SK-N-SH treated with all-trans-retinoic acid at 6 μM for 48 hours (cell line): ENCODE data around the gene RSL1D1.
"Not testable (repeated sequence)": the region's sequence is repeated elsewhere in the genome, so short reads cannot be mapped to it uniquely, and the experiment has no call there.

Experiments used
- ARNTL ChIP-seq: fragments of 450-650 bp; formaldehyde crosslinking; IDR thresholded peaks from 2 replicates; pipeline ENCODE4 v1.5.0; 2020; ENCODE audit warnings: low read depth, mild to moderate bottlenecking, moderate library complexity, borderline replicate concordance
- ESRRG ChIP-seq: fragments of 250-450 bp; sonication (Bioruptor Pico); IDR thresholded peaks from 2 replicates; pipeline ENCODE4 v1.6.1; 2021; ENCODE audit warnings: mild to moderate bottlenecking
- ZNF70 ChIP-seq: fragments of 450-650 bp; formaldehyde crosslinking; IDR thresholded peaks from 2 replicates; pipeline ENCODE4 v1.5.0; 2020; ENCODE audit warnings: mild to moderate bottlenecking, moderate library complexity
- TF ChIP-seq, protein P1 (sequence below): fragments of 250-450 bp; sonication (Bioruptor Pico); IDR thresholded peaks from 2 replicates; pipeline ENCODE4 v1.5.1; 2020; ENCODE audit warnings: low read depth, mild to moderate bottlenecking, moderate library complexity
- TF ChIP-seq, protein P2 (sequence below): fragments of 250-450 bp; sonication (Bioruptor Pico); IDR thresholded peaks from 2 replicates; pipeline ENCODE4 v1.5.1; 2021; ENCODE audit warnings: mild to moderate bottlenecking, moderate library complexity
- TF ChIP-seq, protein P3 (sequence below): fragments of 250-450 bp; sonication (Bioruptor Pico); IDR thresholded peaks from 2 replicates; pipeline ENCODE4 v1.8.0; 2021; ENCODE audit warnings: low read depth, mild to moderate bottlenecking, moderate library complexity, borderline replicate concordance
- TF ChIP-seq, protein P4 (sequence below): fragments of 250-450 bp; sonication (Bioruptor Pico); IDR thresholded peaks from 2 replicates; pipeline ENCODE4 v1.8.0; 2020; ENCODE audit warnings: mild to moderate bottlenecking, moderate library complexity, borderline replicate concordance

DNA sequence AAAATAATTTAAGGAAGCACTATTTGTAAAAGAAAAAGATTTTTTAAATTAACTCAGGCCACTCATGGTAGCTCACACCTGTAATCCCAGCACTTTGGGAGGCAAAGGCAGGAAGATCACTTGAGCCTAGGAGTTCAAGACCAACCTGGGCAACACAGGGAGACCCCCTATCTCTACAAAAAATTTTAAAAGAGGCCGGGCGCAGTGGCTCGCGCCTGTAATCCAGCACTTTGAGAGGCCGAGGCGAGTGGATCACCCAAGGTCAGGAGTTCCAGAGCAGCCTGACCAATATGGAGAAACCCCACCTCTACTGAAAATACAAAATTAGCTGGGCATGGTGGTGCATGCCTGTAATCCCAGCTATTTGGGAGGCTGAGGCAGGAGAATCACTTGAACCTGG is 67.0 kb downstream of the RSL1D1 start:
- not testable (repeated sequence) for TF ChIP-seq ARNTL, ZNF70, ESRRG (CRISPR knock-in tag)
- TF ChIP-seq, protein P1, sequence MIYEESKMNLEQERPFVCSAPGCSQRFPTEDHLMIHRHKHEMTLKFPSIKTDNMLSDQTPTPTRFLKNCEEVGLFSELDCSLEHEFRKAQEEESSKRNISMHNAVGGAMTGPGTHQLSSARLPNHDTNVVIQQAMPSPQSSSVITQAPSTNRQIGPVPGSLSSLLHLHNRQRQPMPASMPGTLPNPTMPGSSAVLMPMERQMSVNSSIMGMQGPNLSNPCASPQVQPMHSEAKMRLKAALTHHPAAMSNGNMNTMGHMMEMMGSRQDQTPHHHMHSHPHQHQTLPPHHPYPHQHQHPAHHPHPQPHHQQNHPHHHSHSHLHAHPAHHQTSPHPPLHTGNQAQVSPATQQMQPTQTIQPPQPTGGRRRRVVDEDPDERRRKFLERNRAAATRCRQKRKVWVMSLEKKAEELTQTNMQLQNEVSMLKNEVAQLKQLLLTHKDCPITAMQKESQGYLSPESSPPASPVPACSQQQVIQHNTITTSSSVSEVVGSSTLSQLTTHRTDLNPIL (CRISPR knock-in tag): not testable (repeated sequence)
- TF ChIP-seq, protein P2, sequence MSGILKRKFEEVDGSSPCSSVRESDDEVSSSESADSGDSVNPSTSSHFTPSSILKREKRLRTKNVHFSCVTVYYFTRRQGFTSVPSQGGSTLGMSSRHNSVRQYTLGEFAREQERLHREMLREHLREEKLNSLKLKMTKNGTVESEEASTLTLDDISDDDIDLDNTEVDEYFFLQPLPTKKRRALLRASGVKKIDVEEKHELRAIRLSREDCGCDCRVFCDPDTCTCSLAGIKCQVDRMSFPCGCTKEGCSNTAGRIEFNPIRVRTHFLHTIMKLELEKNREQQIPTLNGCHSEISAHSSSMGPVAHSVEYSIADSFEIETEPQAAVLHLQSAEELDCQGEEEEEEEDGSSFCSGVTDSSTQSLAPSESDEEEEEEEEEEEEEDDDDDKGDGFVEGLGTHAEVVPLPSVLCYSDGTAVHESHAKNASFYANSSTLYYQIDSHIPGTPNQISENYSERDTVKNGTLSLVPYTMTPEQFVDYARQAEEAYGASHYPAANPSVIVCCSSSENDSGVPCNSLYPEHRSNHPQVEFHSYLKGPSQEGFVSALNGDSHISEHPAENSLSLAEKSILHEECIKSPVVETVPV: not testable (repeated sequence)
- TF ChIP-seq, protein P3, sequence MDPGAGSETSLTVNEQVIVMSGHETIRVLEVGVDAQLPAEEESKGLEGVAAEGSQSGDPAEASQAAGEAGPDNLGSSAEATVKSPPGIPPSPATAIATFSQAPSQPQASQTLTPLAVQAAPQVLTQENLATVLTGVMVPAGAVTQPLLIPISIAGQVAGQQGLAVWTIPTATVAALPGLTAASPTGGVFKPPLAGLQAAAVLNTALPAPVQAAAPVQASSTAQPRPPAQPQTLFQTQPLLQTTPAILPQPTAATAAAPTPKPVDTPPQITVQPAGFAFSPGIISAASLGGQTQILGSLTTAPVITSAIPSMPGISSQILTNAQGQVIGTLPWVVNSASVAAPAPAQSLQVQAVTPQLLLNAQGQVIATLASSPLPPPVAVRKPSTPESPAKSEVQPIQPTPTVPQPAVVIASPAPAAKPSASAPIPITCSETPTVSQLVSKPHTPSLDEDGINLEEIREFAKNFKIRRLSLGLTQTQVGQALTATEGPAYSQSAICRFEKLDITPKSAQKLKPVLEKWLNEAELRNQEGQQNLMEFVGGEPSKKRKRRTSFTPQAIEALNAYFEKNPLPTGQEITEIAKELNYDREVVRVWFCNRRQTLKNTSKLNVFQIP (CRISPR knock-in tag): not testable (repeated sequence)
- TF ChIP-seq, protein P4, sequence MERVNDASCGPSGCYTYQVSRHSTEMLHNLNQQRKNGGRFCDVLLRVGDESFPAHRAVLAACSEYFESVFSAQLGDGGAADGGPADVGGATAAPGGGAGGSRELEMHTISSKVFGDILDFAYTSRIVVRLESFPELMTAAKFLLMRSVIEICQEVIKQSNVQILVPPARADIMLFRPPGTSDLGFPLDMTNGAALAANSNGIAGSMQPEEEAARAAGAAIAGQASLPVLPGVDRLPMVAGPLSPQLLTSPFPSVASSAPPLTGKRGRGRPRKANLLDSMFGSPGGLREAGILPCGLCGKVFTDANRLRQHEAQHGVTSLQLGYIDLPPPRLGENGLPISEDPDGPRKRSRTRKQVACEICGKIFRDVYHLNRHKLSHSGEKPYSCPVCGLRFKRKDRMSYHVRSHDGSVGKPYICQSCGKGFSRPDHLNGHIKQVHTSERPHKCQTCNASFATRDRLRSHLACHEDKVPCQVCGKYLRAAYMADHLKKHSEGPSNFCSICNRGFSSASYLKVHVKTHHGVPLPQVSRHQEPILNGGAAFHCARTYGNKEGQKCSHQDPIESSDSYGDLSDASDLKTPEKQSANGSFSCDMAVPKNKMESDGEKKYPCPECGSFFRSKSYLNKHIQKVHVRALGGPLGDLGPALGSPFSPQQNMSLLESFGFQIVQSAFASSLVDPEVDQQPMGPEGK (CRISPR knock-in tag): not testable (repeated sequence)
